GM12892 (cell line): ENCODE measurements around the gene DPM3.

Source experiments
- POLR2A ChIP-seq: IDR thresholded peaks from 2 replicates; pipeline ENCODE4 v1.6.1; 2011; ENCODE audit warnings: low read depth, low read length, control low read depth
- POLR2AphosphoS5 ChIP-seq: IDR thresholded peaks from 2 replicates; pipeline ENCODE4 v1.6.1; 2011; ENCODE audit warnings: low read depth, low read length, control low read depth
- TAF1 ChIP-seq: IDR thresholded peaks from 2 replicates; pipeline ENCODE4 v1.6.1; 2011; ENCODE audit warnings: low read depth, mild to moderate bottlenecking, control low read depth, low read length, borderline replicate concordance

GRCh38 chr1:155140630-155140953 lies 261 bp upstream of the DPM3 start:
- TF ChIP-seq POLR2AphosphoS5 (no peak), POLR2A (no peak), TAF1 (no peak)
